Liver (tissue), 3 donors: Measurements from ENCODE around the gene CCDC89.

Source experiments
- EGR1 ChIP-seq, 2 donors: IDR thresholded peaks; 2 replicates each; pipeline ENCODE4 v1.6.1; 2016 to 2018; ENCODE audit warnings: antibody characterized with exemption in 2 of 2, low read depth in 2 of 2
- GABPA ChIP-seq, 2 donors: IDR thresholded peaks in 1 of 2; conservative IDR thresholded peaks in 1 of 2; 2 replicates each; pipeline ENCODE4 v1.6.1; 2016; ENCODE audit warnings: antibody characterized with exemption in 2 of 2, mild to moderate bottlenecking in 1 of 2, moderate library complexity in 1 of 2
- JUND ChIP-seq, 2 donors: IDR thresholded peaks; 2 replicates each; pipeline ENCODE4 v1.6.1; 2016; ENCODE audit warnings: antibody characterized with exemption in 2 of 2
- TAF1 ChIP-seq: conservative IDR thresholded peaks from 2 replicates; pipeline ENCODE4 v1.6.1; 2016; ENCODE audit warnings: antibody characterized with exemption, mild to moderate bottlenecking
- YY1 ChIP-seq: IDR thresholded peaks from 2 replicates; pipeline ENCODE4 v1.6.1; 2016; ENCODE audit warnings: antibody characterized with exemption, mild to moderate bottlenecking
- TF ChIP-seq, protein P1 (sequence below): fragments of 150-350 bp; IDR thresholded peaks from 2 replicates; pipeline ENCODE4 v1.5.1; 2017; ENCODE audit warnings: improper control_type of control experiment, low read depth, low read length; ENCODE audit not compliant: missing input control
- TF ChIP-seq, protein P2 (sequence below): IDR thresholded peaks from 2 replicates; pipeline ENCODE4 v1.6.1; 2016; ENCODE audit warnings: antibody characterized with exemption
- TF ChIP-seq, protein P3 (sequence below): IDR thresholded peaks from 2 replicates; pipeline ENCODE4 v1.6.1; 2016; ENCODE audit warnings: antibody characterized with exemption
- donor health status: healthy.
- donor health status: healthy.

DNA sequence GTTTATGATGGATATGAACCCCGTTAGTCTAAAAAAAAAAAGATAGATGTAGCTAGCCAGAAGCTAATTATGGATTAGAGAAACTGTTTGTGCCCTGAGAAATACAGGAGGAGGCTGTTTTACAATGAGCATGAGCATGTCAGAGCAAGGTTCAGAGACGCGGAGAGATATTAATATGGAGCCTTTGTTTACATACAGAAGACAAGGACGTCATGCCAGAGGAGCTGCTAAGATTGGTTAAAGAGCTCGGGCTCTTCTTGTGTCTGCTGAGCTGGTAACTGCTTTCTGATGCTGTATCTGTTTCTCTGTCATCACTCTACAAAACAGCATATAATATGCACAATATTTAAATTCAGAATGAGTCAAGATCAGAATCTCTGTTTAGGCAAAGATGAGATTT is 24.9 kb upstream of the CCDC89 start:
- TF ChIP-seq, protein P1, sequence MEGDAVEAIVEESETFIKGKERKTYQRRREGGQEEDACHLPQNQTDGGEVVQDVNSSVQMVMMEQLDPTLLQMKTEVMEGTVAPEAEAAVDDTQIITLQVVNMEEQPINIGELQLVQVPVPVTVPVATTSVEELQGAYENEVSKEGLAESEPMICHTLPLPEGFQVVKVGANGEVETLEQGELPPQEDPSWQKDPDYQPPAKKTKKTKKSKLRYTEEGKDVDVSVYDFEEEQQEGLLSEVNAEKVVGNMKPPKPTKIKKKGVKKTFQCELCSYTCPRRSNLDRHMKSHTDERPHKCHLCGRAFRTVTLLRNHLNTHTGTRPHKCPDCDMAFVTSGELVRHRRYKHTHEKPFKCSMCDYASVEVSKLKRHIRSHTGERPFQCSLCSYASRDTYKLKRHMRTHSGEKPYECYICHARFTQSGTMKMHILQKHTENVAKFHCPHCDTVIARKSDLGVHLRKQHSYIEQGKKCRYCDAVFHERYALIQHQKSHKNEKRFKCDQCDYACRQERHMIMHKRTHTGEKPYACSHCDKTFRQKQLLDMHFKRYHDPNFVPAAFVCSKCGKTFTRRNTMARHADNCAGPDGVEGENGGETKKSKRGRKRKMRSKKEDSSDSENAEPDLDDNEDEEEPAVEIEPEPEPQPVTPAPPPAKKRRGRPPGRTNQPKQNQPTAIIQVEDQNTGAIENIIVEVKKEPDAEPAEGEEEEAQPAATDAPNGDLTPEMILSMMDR = no peak
- TF ChIP-seq TAF1 (no peak), YY1 (no peak), EGR1 (IDR thresholded peaks at IDR 0.05; ENCODE audit: low read depth in 2 of 2) (no peak), GABPA (IDR thresholded peaks at IDR 0.05 in 1 of 2, conservative IDR thresholded peaks at IDR 0.05 in 1 of 2) (no peak), JUND (IDR thresholded peaks at IDR 0.05) (no peak)
- TF ChIP-seq, protein P2, sequence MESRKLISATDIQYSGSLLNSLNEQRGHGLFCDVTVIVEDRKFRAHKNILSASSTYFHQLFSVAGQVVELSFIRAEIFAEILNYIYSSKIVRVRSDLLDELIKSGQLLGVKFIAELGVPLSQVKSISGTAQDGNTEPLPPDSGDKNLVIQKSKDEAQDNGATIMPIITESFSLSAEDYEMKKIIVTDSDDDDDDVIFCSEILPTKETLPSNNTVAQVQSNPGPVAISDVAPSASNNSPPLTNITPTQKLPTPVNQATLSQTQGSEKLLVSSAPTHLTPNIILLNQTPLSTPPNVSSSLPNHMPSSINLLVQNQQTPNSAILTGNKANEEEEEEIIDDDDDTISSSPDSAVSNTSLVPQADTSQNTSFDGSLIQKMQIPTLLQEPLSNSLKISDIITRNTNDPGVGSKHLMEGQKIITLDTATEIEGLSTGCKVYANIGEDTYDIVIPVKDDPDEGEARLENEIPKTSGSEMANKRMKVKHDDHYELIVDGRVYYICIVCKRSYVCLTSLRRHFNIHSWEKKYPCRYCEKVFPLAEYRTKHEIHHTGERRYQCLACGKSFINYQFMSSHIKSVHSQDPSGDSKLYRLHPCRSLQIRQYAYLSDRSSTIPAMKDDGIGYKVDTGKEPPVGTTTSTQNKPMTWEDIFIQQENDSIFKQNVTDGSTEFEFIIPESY = no peak
- TF ChIP-seq, protein P3, sequence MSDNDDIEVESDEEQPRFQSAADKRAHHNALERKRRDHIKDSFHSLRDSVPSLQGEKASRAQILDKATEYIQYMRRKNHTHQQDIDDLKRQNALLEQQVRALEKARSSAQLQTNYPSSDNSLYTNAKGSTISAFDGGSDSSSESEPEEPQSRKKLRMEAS = no peak
